ENCODE results near the gene HSPA5. TPM values are rescaled to one million over a fixed set of nuclear protein-coding genes. Genes with fewer than 3 reads are reported as not detected.

The HSPA5 gene
- 302 and 331 TPM in 2 replicates for total RNA-seq

GRCh38 chr9:125241000-125241862 lies at the start of gene HSPA5:
Gene HSPA5, minus strand, starts transcription at chr9:125241343. Its CDS starts 217 bp downstream, at chr9:125241126.

GRCh38 chr9:125261501-125262293 lies 20.6 kb upstream of the HSPA5 start, which contains the start of gene GAPVD1:
Gene GAPVD1, plus strand, starts transcription at chr9:125261826. Its CDS starts 37,096 bp downstream, at chr9:125298922.

GRCh38 chr9:125200216-125201047 lies 40.7 kb downstream of the HSPA5 start, which contains the start of gene RABEPK:
Gene RABEPK, plus strand, starts transcription at chr9:125200542. Its CDS starts 2,472 bp downstream, at chr9:125203014.

GRCh38 chr9:125189361-125190289 lies 51.5 kb downstream of the HSPA5 start, which contains the start of gene PPP6C:
Gene PPP6C, minus strand, starts transcription at chr9:125189803. Its CDS starts 85 bp downstream, at chr9:125189718.

Other genes starting within 250 kb of the HSPA5 start
- gene SCAI, start 97.8 kb downstream of the HSPA5 start, total RNA-seq = 6.6 and 7.5 TPM in 2 replicates
- gene PPP6C, start 51.5 kb downstream of the HSPA5 start, total RNA-seq = 19.9 and 21.6 TPM in 2 replicates
- gene RABEPK, start 40.8 kb downstream of the HSPA5 start, total RNA-seq = 35.2 and 35.4 TPM in 2 replicates
- gene GAPVD1, start 20.5 kb upstream of the HSPA5 start, total RNA-seq = 27.1 and 32.3 TPM in 2 replicates

Measured in myometrial cell (primary cell).